IMR-90 (cell line): ENCODE data around the gene SPECC1L.

Experiments used
- BHLHE40 ChIP-seq: fragments of 150-350 bp; IDR thresholded peaks from 2 replicates; pipeline ENCODE4 v1.6.1; 2016; ENCODE audit warnings: mild to moderate bottlenecking, low read depth, low read length
- CEBPB ChIP-seq: IDR thresholded peaks from 2 replicates; pipeline ENCODE4 v1.6.1; 2012; ENCODE audit warnings: low read depth, low read length, improper control_type of control experiment
- CTCF ChIP-seq: conservative IDR thresholded peaks from 2 replicates; pipeline ENCODE4 v1.5.1; 2012; ENCODE audit warnings: mild to moderate bottlenecking, low read depth, low read length, improper control_type of control experiment
- ELK1 ChIP-seq: fragments of 150-350 bp; IDR thresholded peaks from 2 replicates; pipeline ENCODE4 v1.6.1; 2016; ENCODE audit warnings: low read depth, mild to moderate bottlenecking, low read length, moderate library complexity, borderline replicate concordance
- MAFK ChIP-seq: IDR thresholded peaks from 2 replicates; pipeline ENCODE4 v1.6.1; 2012; ENCODE audit warnings: low read depth, low read length, improper control_type of control experiment
- MXI1 ChIP-seq: IDR thresholded peaks from 2 replicates; pipeline ENCODE4 v1.6.1; 2012; ENCODE audit warnings: low read depth, mild to moderate bottlenecking, low read length, moderate library complexity, borderline replicate concordance
- NFE2L2 ChIP-seq: fragments of 150-350 bp; IDR thresholded peaks from 2 replicates; pipeline ENCODE4 v1.6.1; 2016; ENCODE audit warnings: low read depth, mild to moderate bottlenecking, low read length
- POLR2A ChIP-seq: IDR thresholded peaks from 2 replicates; pipeline ENCODE4 v1.6.1; 2012; ENCODE audit warnings: mild to moderate bottlenecking, low read depth, low read length
- RAD21 ChIP-seq: IDR thresholded peaks from 2 replicates; pipeline ENCODE4 v1.6.1; 2012; ENCODE audit warnings: low read length, improper control_type of control experiment
- RCOR1 ChIP-seq: IDR thresholded peaks from 2 replicates; pipeline ENCODE4 v1.6.1; 2012; ENCODE audit warnings: mild to moderate bottlenecking, low read length, improper control_type of control experiment; ENCODE audit not compliant: insufficient replicate concordance
- SMC3 ChIP-seq: fragments of 150-350 bp; IDR thresholded peaks from 2 replicates; pipeline ENCODE4 v1.6.1; 2016; ENCODE audit warnings: low read depth, mild to moderate bottlenecking, antibody characterized with exemption, low read length, moderate library complexity

- TF ChIP-seq CTCF (no peak), RAD21 (no peak), CEBPB (no peak), MXI1 (no peak), SMC3 (no peak), POLR2A (no peak), MAFK (no peak), NFE2L2 (no peak), ELK1 (no peak), RCOR1 (no peak), BHLHE40 (no peak)
Observed at GRCh38 chr22:24416095-24416494, 145.5 kb downstream of the SPECC1L start.
